ENCODE results near the gene DIPK1B.

GRCh38 chr9:136738960-136739359, 26.6 kb downstream of the DIPK1B start:
- TF ChIP-seq POLR2A (IDR thresholded peaks at IDR 0.05) = no peak
- no peak for TF ChIP-seq CTCF (IDR thresholded peaks at IDR 0.05)
